ENCODE measurements around the gene MCTP2. TPM values are rescaled to one million over a fixed set of nuclear protein-coding genes. Genes with fewer than 3 reads are reported as not detected.
A peak's percentile ranks its signal among the peaks of the same experiment; 100 is the strongest.

MCTP2 gene
- total RNA-seq, 1 experiment from 2014 or later, result 7.4 TPM

- TF ChIP-seq PRDM15 (CRISPR knock-in tag; IDR thresholded peaks at IDR 0.05), result no peak
- TF ChIP-seq ZNF138 (CRISPR knock-in tag; conservative IDR thresholded peaks at IDR 0.05), result no peak
- no peak for TF ChIP-seq SP1 (CRISPR knock-in tag; conservative IDR thresholded peaks at IDR 0.05)
- no peak for TF ChIP-seq FOXP4 (CRISPR knock-in tag; IDR thresholded peaks at IDR 0.05)
- TF ChIP-seq JAZF1 (CRISPR knock-in tag; IDR thresholded peaks at IDR 0.05), result no peak
- no peak for TF ChIP-seq MXD4 (CRISPR knock-in tag; IDR thresholded peaks at IDR 0.05; ENCODE audit: borderline replicate concordance)
- TF ChIP-seq, protein P1, sequence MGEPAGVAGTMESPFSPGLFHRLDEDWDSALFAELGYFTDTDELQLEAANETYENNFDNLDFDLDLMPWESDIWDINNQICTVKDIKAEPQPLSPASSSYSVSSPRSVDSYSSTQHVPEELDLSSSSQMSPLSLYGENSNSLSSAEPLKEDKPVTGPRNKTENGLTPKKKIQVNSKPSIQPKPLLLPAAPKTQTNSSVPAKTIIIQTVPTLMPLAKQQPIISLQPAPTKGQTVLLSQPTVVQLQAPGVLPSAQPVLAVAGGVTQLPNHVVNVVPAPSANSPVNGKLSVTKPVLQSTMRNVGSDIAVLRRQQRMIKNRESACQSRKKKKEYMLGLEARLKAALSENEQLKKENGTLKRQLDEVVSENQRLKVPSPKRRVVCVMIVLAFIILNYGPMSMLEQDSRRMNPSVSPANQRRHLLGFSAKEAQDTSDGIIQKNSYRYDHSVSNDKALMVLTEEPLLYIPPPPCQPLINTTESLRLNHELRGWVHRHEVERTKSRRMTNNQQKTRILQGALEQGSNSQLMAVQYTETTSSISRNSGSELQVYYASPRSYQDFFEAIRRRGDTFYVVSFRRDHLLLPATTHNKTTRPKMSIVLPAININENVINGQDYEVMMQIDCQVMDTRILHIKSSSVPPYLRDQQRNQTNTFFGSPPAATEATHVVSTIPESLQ (CRISPR knock-in tag; IDR thresholded peaks at IDR 0.05), result no peak
- no peak for TF ChIP-seq FOXJ3 (CRISPR knock-in tag; IDR thresholded peaks at IDR 0.05; ENCODE audit: borderline replicate concordance)
Observed at GRCh38 chr15:94523873-94524272, 292.5 kb downstream of the MCTP2 start (continued).

GRCh38 chr15:94524565-94524964, 293.2 kb downstream of the MCTP2 start:
- no peak overlapping the region for H3K27ac Mint-ChIP-seq
- CTCF ChIA-PET, result no interaction called here
- peaks cover 42% of the 10 kb centered on the region for H3K4me1 Mint-ChIP-seq
- DNase-seq (ENCODE audit: low spot score), result no peak
- H3K9me3 Mint-ChIP-seq, result no peaks in the 10 kb centered on the region
- POLR2A ChIA-PET, result no interaction called here
- no peaks in the 10 kb centered on the region for H3K27me3 Mint-ChIP-seq (ENCODE audit: low read depth)
- ATAC-seq, result no peak
- H3K36me3 Mint-ChIP-seq, result no peaks in the 10 kb centered on the region
- TF ChIP-seq GTF2I (CRISPR knock-in tag; conservative IDR thresholded peaks at IDR 0.05) (no peak), JUN (CRISPR knock-in tag; IDR thresholded peaks at IDR 0.05) (no peak), NFE2L1 (CRISPR knock-in tag; IDR thresholded peaks at IDR 0.05) (no peak), ZNF219 (CRISPR knock-in tag; IDR thresholded peaks at IDR 0.05; ENCODE audit: borderline replicate concordance) (no peak)
- TF ChIP-seq, protein P2, sequence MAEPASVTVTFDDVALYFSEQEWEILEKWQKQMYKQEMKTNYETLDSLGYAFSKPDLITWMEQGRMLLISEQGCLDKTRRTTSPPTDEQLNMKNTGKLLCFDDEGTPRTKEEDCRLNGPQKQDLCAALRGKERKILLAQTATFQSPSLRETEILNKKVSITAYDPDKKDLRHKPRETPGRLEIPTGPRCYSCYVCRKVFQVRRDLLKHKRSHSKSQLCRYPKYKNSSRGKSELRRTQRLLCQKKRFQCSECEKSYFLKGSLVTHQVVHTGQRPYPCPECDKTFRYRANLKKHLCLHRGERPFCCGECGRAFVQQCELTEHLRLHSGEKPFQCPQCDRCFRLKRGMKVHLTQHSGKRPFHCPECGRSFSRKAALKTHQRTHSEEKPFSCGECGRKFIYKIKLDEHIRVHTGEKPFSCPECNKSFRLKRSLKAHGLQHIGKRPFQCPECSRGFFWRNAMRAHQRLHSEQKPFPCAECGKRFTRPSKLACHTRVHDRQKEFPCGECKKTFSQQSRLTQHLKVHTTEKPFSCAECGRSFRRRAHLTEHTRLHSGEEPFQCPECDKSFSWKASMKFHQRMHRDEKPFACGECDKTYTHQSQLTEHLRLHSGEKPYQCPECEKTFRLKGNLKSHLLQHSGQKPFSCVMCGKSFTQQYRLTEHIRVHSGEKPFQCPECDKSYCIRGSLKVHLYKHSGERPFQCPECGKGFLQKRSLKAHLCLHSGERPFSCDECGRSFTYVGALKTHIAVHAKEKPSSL (CRISPR knock-in tag; conservative IDR thresholded peaks at IDR 0.05), result no peak
- H3K4me3 Mint-ChIP-seq, result no peak overlapping the region

GRCh38 chr15:94526071-94526689, 294.8 kb downstream of the MCTP2 start:
- peak; percentile 95 for ATAC-seq
- Mint-ChIP-seq H3K4me1 (peaks cover 38% of the 10 kb centered on the region), H3K9me3 (no peaks in the 10 kb centered on the region), H3K4me3 (no peak overlapping the region), H3K36me3 (no peaks in the 10 kb centered on the region), H3K27me3 (ENCODE audit: low read depth) (no peaks in the 10 kb centered on the region), H3K27ac (no peak overlapping the region)
- TF ChIP-seq CTCF (IDR thresholded peaks at IDR 0.05), result peak; percentile 68
- no peak for TF ChIP-seq FOXP1 (CRISPR knock-in tag; IDR thresholded peaks at IDR 0.05; ENCODE audit: borderline replicate concordance)
- TF ChIP-seq SOX15 (CRISPR knock-in tag; IDR thresholded peaks at IDR 0.05), result no peak
- TF ChIP-seq ZBTB21 (CRISPR knock-in tag; IDR thresholded peaks at IDR 0.05; ENCODE audit: borderline replicate concordance), result no peak
- TF ChIP-seq, protein P3, sequence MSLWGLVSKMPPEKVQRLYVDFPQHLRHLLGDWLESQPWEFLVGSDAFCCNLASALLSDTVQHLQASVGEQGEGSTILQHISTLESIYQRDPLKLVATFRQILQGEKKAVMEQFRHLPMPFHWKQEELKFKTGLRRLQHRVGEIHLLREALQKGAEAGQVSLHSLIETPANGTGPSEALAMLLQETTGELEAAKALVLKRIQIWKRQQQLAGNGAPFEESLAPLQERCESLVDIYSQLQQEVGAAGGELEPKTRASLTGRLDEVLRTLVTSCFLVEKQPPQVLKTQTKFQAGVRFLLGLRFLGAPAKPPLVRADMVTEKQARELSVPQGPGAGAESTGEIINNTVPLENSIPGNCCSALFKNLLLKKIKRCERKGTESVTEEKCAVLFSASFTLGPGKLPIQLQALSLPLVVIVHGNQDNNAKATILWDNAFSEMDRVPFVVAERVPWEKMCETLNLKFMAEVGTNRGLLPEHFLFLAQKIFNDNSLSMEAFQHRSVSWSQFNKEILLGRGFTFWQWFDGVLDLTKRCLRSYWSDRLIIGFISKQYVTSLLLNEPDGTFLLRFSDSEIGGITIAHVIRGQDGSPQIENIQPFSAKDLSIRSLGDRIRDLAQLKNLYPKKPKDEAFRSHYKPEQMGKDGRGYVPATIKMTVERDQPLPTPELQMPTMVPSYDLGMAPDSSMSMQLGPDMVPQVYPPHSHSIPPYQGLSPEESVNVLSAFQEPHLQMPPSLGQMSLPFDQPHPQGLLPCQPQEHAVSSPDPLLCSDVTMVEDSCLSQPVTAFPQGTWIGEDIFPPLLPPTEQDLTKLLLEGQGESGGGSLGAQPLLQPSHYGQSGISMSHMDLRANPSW (CRISPR knock-in tag; conservative IDR thresholded peaks at IDR 0.05; ENCODE audit: low read depth), result no peak
- no peak for TF ChIP-seq RORB (CRISPR knock-in tag; IDR thresholded peaks at IDR 0.05)
- TF ChIP-seq ELF4 (CRISPR knock-in tag; IDR thresholded peaks at IDR 0.05; ENCODE audit: low read depth), result no peak
- ChIA-PET POLR2A (no interaction called here), CTCF (interaction anchor here (0.5 to 1.8 kb wide), 19 partner anchors 11 to 573 kb away, joined by 3 to 9 read pairs (median 4); no protein-coding TSS in a partner anchor)
- peak; percentile 25 for DNase-seq (ENCODE audit: low spot score)

All from WTC11 (cell line).